ENCODE data around the gene IGF2.
A peak's percentile ranks its signal among the peaks of the same experiment; 100 is the strongest.

Gene IGF2

GRCh38 chr11:2166091-2166851 lies 27.1 kb upstream of the IGF2 start:
- H3K4me3 ChIP-seq (ENCODE audit: low read depth, low read length), result no peak overlapping the region
- DNase-seq (ENCODE audit: low read depth), result peak; percentile 37
- no peak for TF ChIP-seq MAX (IDR thresholded peaks at IDR 0.05; ENCODE audit: low read depth, low read length)
- no peak for TF ChIP-seq MYC (IDR thresholded peaks at IDR 0.05; ENCODE audit: low read depth, low read length)
- TF ChIP-seq CTCF (IDR thresholded peaks at IDR 0.05; ENCODE audit: low read depth, low read length), result peak; percentile 30
- TF ChIP-seq POLR2A (IDR thresholded peaks at IDR 0.05; ENCODE audit: extremely low read depth, insufficient read length), result no peak

- TF ChIP-seq MAX (IDR thresholded peaks at IDR 0.05; ENCODE audit: low read depth, low read length) (no peak), MYC (IDR thresholded peaks at IDR 0.05; ENCODE audit: low read depth, low read length) (no peak), POLR2A (IDR thresholded peaks at IDR 0.05; ENCODE audit: extremely low read depth, insufficient read length) (no peak), CTCF (IDR thresholded peaks at IDR 0.05; ENCODE audit: low read depth, low read length) (no peak)
- no peak overlapping the region for H3K4me3 ChIP-seq (ENCODE audit: low read depth, low read length)
- no peak for DNase-seq (ENCODE audit: low read depth)
Measured at GRCh38 chr11:2165571-2165970, 26.4 kb upstream of the IGF2 start.

GRCh38 chr11:2164861-2165555 lies 25.8 kb upstream of the IGF2 start:
- H3K4me3 ChIP-seq (ENCODE audit: low read depth, low read length), result no peak overlapping the region
- no peak for DNase-seq (ENCODE audit: low read depth)
- TF ChIP-seq CTCF (IDR thresholded peaks at IDR 0.05; ENCODE audit: low read depth, low read length) (no peak), POLR2A (IDR thresholded peaks at IDR 0.05; ENCODE audit: extremely low read depth, insufficient read length) (no peak), MAX (IDR thresholded peaks at IDR 0.05; ENCODE audit: low read depth, low read length) (no peak), MYC (IDR thresholded peaks at IDR 0.05; ENCODE audit: low read depth, low read length) (no peak)

- H3K4me3 ChIP-seq (ENCODE audit: low read depth, low read length), result no peak overlapping the region
- no peak for TF ChIP-seq MYC (IDR thresholded peaks at IDR 0.05; ENCODE audit: low read depth, low read length)
- no peak for TF ChIP-seq MAX (IDR thresholded peaks at IDR 0.05; ENCODE audit: low read depth, low read length)
- no peak for TF ChIP-seq CTCF (IDR thresholded peaks at IDR 0.05; ENCODE audit: low read depth, low read length)
- TF ChIP-seq POLR2A (IDR thresholded peaks at IDR 0.05; ENCODE audit: extremely low read depth, insufficient read length), result no peak
- DNase-seq (ENCODE audit: low read depth), result no peak
Measured at GRCh38 chr11:2164081-2164480, 24.9 kb upstream of the IGF2 start.

- no peak overlapping the region for H3K4me3 ChIP-seq (ENCODE audit: low read depth, low read length)
- no peak for DNase-seq (ENCODE audit: low read depth)
- TF ChIP-seq MAX (IDR thresholded peaks at IDR 0.05; ENCODE audit: low read depth, low read length) (no peak), POLR2A (IDR thresholded peaks at IDR 0.05; ENCODE audit: extremely low read depth, insufficient read length) (no peak), CTCF (IDR thresholded peaks at IDR 0.05; ENCODE audit: low read depth, low read length) (no peak), MYC (IDR thresholded peaks at IDR 0.05; ENCODE audit: low read depth, low read length) (no peak)
Measured at GRCh38 chr11:2163428-2163978, 24.3 kb upstream of the IGF2 start.
